ENCODE measurements around the gene RSBN1L. TPM values are rescaled to one million over a fixed set of nuclear protein-coding genes. Genes with fewer than 3 reads are reported as not detected.

RSBN1L gene
- total RNA-seq, 1 donor from 2014 or later, result 10.4 TPM

DNA sequence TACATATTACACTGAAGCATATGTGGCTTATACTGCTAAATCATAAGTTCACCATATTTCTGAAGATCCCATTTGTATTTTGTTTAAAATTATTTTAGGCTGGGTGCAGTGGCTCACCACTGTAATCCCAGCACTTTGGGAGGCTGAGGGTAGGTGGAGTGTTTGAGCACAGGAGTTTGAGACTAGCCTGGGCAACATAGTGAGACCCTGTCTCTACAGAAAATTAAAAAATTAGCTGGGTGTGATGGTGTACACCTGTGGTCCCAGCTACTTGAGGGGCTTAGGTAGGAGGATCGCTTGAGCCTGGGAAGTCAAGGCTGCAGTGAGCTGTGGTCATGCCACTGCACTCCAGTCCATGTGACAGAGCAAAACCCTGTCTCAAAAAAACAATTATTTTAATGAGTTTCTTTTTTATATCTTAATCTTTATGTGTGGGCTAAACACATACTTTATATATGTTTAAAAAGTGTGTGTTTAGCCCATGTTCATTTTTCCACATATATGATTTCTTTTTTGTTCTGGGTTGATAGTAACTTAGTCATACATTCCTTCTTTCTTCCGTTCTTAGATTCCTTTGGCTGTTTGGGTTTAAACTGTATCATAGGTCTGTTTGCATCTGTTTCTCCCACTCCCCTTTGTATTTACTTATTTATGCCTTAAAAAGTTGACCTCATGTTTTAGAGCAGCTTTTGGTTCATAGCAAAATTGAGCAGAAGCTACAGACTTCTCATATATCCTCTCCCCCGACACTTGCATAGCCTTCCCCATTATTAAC, 33.5 kb downstream of the RSBN1L start:
- Mint-ChIP-seq H3K36me3 (ENCODE audit: low read depth) (peaks cover 1% of the 10 kb centered on the region), H3K4me3 (ENCODE audit: unreplicated experiment) (no peak overlapping the region), H3K27ac (ENCODE audit: unreplicated experiment) (no peak overlapping the region), H3K4me1 (ENCODE audit: low read depth) (peaks cover 35% of the 10 kb centered on the region), H3K27me3 (ENCODE audit: low read depth) (no peaks in the 10 kb centered on the region), H3K9me3 (ENCODE audit: low read depth) (no peaks in the 10 kb centered on the region)
- TF ChIP-seq, protein P1, sequence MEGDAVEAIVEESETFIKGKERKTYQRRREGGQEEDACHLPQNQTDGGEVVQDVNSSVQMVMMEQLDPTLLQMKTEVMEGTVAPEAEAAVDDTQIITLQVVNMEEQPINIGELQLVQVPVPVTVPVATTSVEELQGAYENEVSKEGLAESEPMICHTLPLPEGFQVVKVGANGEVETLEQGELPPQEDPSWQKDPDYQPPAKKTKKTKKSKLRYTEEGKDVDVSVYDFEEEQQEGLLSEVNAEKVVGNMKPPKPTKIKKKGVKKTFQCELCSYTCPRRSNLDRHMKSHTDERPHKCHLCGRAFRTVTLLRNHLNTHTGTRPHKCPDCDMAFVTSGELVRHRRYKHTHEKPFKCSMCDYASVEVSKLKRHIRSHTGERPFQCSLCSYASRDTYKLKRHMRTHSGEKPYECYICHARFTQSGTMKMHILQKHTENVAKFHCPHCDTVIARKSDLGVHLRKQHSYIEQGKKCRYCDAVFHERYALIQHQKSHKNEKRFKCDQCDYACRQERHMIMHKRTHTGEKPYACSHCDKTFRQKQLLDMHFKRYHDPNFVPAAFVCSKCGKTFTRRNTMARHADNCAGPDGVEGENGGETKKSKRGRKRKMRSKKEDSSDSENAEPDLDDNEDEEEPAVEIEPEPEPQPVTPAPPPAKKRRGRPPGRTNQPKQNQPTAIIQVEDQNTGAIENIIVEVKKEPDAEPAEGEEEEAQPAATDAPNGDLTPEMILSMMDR (IDR thresholded peaks at IDR 0.05), result no peak
- no peak for DNase-seq (ENCODE audit: low spot score)

DNA sequence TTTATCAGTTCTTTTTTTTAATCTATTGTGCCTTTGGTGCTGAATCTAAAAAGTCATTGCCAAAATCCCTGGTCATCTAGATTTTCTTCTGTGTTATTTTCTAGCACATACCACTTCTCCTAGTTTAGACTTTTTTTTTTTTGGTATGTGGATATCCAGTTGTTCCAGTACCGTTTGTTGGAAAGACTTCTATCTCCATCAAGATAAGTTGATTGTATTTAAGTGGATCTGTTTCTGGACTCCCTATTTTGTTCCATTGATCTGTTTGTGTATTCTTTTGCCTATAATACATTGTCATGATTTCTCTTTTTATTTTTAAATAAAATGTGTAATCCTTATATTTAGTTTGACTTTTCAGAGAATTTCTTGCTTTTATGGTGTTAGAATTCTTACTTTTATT, 35.5 kb downstream of the RSBN1L start:
- TF ChIP-seq, protein P1 (IDR thresholded peaks at IDR 0.05), result no peak
- Mint-ChIP-seq H3K4me1 (ENCODE audit: low read depth) (peaks cover 40% of the 10 kb centered on the region), H3K27me3 (ENCODE audit: low read depth) (no peaks in the 10 kb centered on the region), H3K36me3 (ENCODE audit: low read depth) (no peaks in the 10 kb centered on the region), H3K9me3 (ENCODE audit: low read depth) (no peaks in the 10 kb centered on the region), H3K4me3 (ENCODE audit: unreplicated experiment) (no peak overlapping the region), H3K27ac (ENCODE audit: unreplicated experiment) (no peak overlapping the region)
- no peak for DNase-seq (ENCODE audit: low spot score)

DNA sequence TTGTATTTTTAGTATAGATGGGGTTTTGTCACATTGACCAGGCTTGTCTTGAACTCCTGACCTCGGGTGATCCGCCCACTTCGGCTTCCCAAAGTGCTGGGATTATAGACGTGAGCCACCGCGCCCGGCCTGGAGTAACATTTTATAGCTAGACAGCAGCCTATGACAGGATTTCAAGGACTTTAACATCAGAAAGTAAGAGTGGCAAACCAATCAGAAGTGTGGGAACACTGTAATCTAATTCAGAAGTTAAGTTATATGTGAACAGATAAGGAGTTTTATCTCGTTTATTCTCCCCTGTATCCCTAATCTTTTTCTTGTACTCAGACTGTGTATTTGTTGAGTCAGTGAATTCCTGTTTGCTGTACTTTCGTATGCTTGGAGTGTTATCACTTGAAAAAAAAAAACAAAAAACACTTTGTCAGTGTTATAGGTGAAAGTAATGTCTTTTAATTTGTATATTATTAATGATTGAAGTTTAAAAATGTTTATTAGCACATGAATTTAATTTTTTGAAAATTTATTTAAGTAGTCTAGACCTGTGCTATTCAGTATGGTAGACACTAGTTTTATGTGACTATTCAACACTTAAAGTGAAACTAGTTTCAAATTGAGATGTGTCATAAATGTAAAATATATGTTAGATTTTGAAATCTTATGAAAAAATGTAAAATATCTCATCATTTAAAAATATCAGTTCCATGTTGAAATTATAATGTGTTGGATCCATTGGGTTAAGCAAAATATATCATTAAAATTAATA, 38.6 kb downstream of the RSBN1L start:
- H3K27me3 Mint-ChIP-seq (ENCODE audit: low read depth), result no peaks in the 10 kb centered on the region
- H3K36me3 Mint-ChIP-seq (ENCODE audit: low read depth), result no peaks in the 10 kb centered on the region
- no peaks in the 10 kb centered on the region for H3K9me3 Mint-ChIP-seq (ENCODE audit: low read depth)
- H3K4me1 Mint-ChIP-seq (ENCODE audit: low read depth), result peaks cover 21% of the 10 kb centered on the region
- TF ChIP-seq, protein P1 (IDR thresholded peaks at IDR 0.05), result no peak
- no peak overlapping the region for H3K27ac Mint-ChIP-seq (ENCODE audit: unreplicated experiment)
- no peak overlapping the region for H3K4me3 Mint-ChIP-seq (ENCODE audit: unreplicated experiment)
- DNase-seq (ENCODE audit: low spot score), result no peak

DNA sequence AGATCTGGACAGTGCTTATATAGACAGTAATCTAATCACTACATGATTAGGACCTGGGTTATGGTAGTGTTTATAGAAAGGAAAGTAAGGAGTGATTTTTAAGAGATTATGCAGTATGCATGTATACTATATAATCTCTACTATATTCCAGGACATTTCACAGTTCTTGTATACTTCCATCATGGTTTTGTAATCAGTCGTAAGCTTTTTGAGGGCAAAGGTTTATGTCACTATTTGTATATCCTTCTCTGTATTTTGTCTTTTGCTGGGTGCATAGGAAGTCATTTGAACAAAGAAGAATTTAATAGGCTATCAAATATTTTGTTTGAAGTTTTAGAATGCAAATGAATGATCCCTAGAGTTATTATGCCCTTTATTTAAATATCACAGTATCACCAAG, 39.2 kb downstream of the RSBN1L start:
- TF ChIP-seq, protein P1 (IDR thresholded peaks at IDR 0.05), result no peak
- no peak overlapping the region for H3K4me3 Mint-ChIP-seq (ENCODE audit: unreplicated experiment)
- H3K27me3 Mint-ChIP-seq (ENCODE audit: low read depth), result no peaks in the 10 kb centered on the region
- H3K9me3 Mint-ChIP-seq (ENCODE audit: low read depth), result no peaks in the 10 kb centered on the region
- peaks cover 15% of the 10 kb centered on the region for H3K4me1 Mint-ChIP-seq (ENCODE audit: low read depth)
- DNase-seq (ENCODE audit: low spot score), result no peak
- H3K27ac Mint-ChIP-seq (ENCODE audit: unreplicated experiment), result no peak overlapping the region
- no peaks in the 10 kb centered on the region for H3K36me3 Mint-ChIP-seq (ENCODE audit: low read depth)

DNA sequence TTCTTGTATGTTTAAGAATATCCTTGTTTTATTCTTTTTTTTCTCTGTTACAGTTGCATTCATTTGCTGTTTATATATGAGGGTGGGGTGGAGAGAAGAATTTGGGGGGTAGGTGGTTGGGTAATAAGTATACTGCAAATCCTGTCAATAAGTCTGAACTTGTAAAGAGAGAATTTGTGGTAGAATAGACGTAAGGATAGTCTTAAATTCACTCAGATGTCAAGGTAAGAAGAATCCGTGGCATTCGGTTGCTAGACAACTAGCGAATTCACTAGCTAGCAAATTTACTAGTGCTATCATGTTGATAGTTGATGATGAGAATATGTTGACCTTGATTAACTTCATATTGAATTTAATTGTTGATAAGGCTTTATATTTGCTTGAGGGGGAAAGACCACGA, 40.7 kb downstream of the RSBN1L start:
- Mint-ChIP-seq H3K9me3 (ENCODE audit: low read depth) (no peaks in the 10 kb centered on the region), H3K4me1 (ENCODE audit: low read depth) (peaks cover 8% of the 10 kb centered on the region), H3K36me3 (ENCODE audit: low read depth) (no peaks in the 10 kb centered on the region), H3K27me3 (ENCODE audit: low read depth) (no peaks in the 10 kb centered on the region), H3K27ac (ENCODE audit: unreplicated experiment) (no peak overlapping the region), H3K4me3 (ENCODE audit: unreplicated experiment) (no peak overlapping the region)
- no peak for DNase-seq (ENCODE audit: low spot score)
- TF ChIP-seq, protein P1 (IDR thresholded peaks at IDR 0.05), result no peak
